HG02610 (cell line): ENCODE results near the gene CLEC4F.

Experiments used
- ATAC-seq: cut with Tn5 transposase; IDR thresholded peaks from one replicate; pipeline ENCODE4 v1.9.1; 2021; ENCODE audit warnings: mild to moderate bottlenecking, moderate library complexity; ENCODE audit not compliant: unreplicated experiment

The CLEC4F gene

GRCh38 chr2:70789304-70790135 is 30.9 kb downstream of the CLEC4F start:
- ATAC-seq = no peak

- no peak for ATAC-seq
Observed at GRCh38 chr2:70785137-70785911, 35.1 kb downstream of the CLEC4F start.

- no peak for ATAC-seq
Observed at GRCh38 chr2:70784320-70784719, 36.1 kb downstream of the CLEC4F start.

GRCh38 chr2:70779911-70780545 is 40.4 kb downstream of the CLEC4F start:
- no peak for ATAC-seq

- no peak for ATAC-seq
Observed at GRCh38 chr2:70779491-70779890, 40.9 kb downstream of the CLEC4F start.

GRCh38 chr2:70778676-70779075 is 41.7 kb downstream of the CLEC4F start:
- no peak for ATAC-seq

GRCh38 chr2:70777450-70777849 is 42.9 kb downstream of the CLEC4F start:
- no peak for ATAC-seq

GRCh38 chr2:70776266-70776665 is 44.1 kb downstream of the CLEC4F start:
- no peak for ATAC-seq

- ATAC-seq = no peak
Observed at GRCh38 chr2:70775141-70775540, 45.3 kb downstream of the CLEC4F start.

- no peak for ATAC-seq
Observed at GRCh38 chr2:70772486-70773155, 47.8 kb downstream of the CLEC4F start.

- peak; percentile 69 for ATAC-seq
Observed at GRCh38 chr2:70771446-70771845, 49.0 kb downstream of the CLEC4F start.

- no peak for ATAC-seq
Observed at GRCh38 chr2:70769450-70769849, 50.9 kb downstream of the CLEC4F start.

GRCh38 chr2:70768590-70769085 is 51.8 kb downstream of the CLEC4F start:
- ATAC-seq = no peak

- no peak for ATAC-seq
Observed at GRCh38 chr2:70767699-70768589, 52.5 kb downstream of the CLEC4F start, which contains the start of gene ADD2. TSS of gene ADD2 (minus strand) at chr2:70768200. CDS start at chr2:70706408, 61,792 bp downstream.

GRCh38 chr2:70767079-70767698 is 53.2 kb downstream of the CLEC4F start:
- no peak for ATAC-seq

GRCh38 chr2:70766357-70767078 is 53.9 kb downstream of the CLEC4F start:
- no peak for ATAC-seq

GRCh38 chr2:70765507-70765906 is 54.9 kb downstream of the CLEC4F start:
- no peak for ATAC-seq

- no peak for ATAC-seq
Observed at GRCh38 chr2:70759446-70759845, 61.0 kb downstream of the CLEC4F start.
